Neural crest cell (in vitro differentiated cells): Measurements from ENCODE around the gene COG4. TPM values are rescaled to one million over a fixed set of nuclear protein-coding genes. Genes with fewer than 3 reads are reported as not detected.

Source experiments
- DNase-seq: peaks from one replicate; pipeline ENCODE4 v3.0.0; 2021; ENCODE audit warnings: low read depth, mixed read lengths, low spot score
- H3K27ac Mint-ChIP-seq: one replicate; pipeline ENCODE4 v1.8.0; 2021; ENCODE audit warnings: mild to moderate bottlenecking, mixed read lengths; ENCODE audit not compliant: unreplicated experiment
- H3K27me3 Mint-ChIP-seq: 2 replicates; pipeline ENCODE4 v1.8.0; 2021; ENCODE audit warnings: low read depth, mild to moderate bottlenecking, mixed read lengths
- H3K36me3 Mint-ChIP-seq: 2 replicates; pipeline ENCODE4 v1.8.0; 2021; ENCODE audit warnings: low read depth, mild to moderate bottlenecking, mixed read lengths
- H3K4me1 Mint-ChIP-seq: 2 replicates; pipeline ENCODE4 v1.8.0; 2021; ENCODE audit warnings: mixed read lengths
- H3K4me3 Mint-ChIP-seq: one replicate; pipeline ENCODE4 v1.8.0; 2021; ENCODE audit warnings: mild to moderate bottlenecking, mixed read lengths
- H3K9me3 Mint-ChIP-seq: 2 replicates; pipeline ENCODE4 v1.8.0; 2021; ENCODE audit warnings: mixed read lengths
- total RNA-seq: library from RNA; stranded (reverse); gene quantifications from 2 replicates; pipeline ENCODE4 v1.2.1, GENCODE V29; 2021
- TF ChIP-seq, protein P1 (sequence below): fragments of 200-600 bp; sonication (generic); conservative IDR thresholded peaks from 2 replicates; pipeline ENCODE4 v1.5.0; 2021; ENCODE audit warnings: antibody characterized with exemption, mild to moderate bottlenecking

Gene COG4
- total RNA-seq, 1 donor from 2014 or later, result 82.7 TPM

DNA sequence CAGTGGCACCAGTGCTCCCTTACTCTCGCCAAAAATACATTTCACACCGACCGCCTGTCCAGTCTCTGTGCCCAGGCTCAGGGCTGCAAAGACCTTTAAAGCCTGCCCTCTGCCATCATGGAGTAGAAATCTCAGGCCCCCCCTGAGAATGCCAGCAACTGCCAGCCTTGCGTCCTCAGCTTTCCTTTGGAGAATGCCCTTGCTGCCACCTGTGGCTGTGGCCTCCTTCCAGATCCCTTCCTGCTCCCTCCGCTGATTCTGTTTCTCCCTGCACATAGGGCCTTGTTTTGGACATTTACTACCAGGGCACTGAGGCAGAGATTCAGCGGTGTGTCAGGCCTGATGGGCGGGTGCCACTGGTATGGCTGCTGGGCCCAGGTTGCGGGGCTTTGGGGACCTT is 55.7 kb downstream of the COG4 start:
- H3K27me3 Mint-ChIP-seq, result no peaks in the 10 kb centered on the region
- no peaks in the 10 kb centered on the region for H3K36me3 Mint-ChIP-seq
- H3K4me1 Mint-ChIP-seq, result no peaks in the 10 kb centered on the region
- TF ChIP-seq, protein P1, sequence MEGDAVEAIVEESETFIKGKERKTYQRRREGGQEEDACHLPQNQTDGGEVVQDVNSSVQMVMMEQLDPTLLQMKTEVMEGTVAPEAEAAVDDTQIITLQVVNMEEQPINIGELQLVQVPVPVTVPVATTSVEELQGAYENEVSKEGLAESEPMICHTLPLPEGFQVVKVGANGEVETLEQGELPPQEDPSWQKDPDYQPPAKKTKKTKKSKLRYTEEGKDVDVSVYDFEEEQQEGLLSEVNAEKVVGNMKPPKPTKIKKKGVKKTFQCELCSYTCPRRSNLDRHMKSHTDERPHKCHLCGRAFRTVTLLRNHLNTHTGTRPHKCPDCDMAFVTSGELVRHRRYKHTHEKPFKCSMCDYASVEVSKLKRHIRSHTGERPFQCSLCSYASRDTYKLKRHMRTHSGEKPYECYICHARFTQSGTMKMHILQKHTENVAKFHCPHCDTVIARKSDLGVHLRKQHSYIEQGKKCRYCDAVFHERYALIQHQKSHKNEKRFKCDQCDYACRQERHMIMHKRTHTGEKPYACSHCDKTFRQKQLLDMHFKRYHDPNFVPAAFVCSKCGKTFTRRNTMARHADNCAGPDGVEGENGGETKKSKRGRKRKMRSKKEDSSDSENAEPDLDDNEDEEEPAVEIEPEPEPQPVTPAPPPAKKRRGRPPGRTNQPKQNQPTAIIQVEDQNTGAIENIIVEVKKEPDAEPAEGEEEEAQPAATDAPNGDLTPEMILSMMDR, result no peak
- no peak overlapping the region for H3K27ac Mint-ChIP-seq
- H3K9me3 Mint-ChIP-seq, result no peaks in the 10 kb centered on the region
- no peak for DNase-seq
- no peak overlapping the region for H3K4me3 Mint-ChIP-seq

DNA sequence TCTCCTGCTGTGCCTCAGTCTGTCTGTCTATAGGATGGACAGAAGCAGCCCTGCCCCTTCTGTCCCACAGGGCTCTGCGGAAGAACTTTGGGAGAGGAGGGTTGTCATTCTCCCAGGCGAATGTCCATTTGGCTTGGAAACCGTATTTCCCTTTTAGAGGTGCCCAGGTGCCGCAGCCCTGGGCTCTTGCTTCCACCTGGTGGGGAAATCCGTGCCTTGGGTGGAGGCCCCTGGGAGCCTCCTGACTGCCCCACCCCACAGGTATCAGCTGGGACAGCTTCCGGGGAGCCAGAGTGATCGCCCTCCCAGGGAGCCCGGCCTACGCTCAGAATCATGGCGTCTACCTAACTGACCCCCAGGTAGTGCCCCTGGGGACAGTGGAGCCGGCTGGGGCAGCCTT is 56.2 kb downstream of the COG4 start:
- Mint-ChIP-seq H3K36me3 (no peaks in the 10 kb centered on the region), H3K27me3 (no peaks in the 10 kb centered on the region), H3K9me3 (no peaks in the 10 kb centered on the region), H3K27ac (no peak overlapping the region), H3K4me1 (no peaks in the 10 kb centered on the region), H3K4me3 (no peak overlapping the region)
- TF ChIP-seq, protein P1, result no peak
- DNase-seq, result no peak

DNA sequence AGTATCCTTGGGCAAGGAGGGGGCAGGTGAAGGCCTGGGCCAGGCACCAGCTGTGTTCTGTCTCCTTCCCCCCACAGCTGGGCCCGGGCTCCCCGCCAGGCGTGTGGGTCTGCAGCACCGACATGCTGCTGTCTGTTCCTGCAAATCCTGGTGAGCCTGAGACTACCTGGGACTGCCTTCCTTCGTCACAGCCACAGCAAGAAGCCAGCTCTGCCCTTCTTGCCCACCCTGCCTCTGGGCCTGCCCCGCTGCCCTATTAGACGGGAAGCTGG is 56.6 kb downstream of the COG4 start:
- Mint-ChIP-seq H3K4me1 (no peaks in the 10 kb centered on the region), H3K27me3 (no peaks in the 10 kb centered on the region), H3K36me3 (no peaks in the 10 kb centered on the region), H3K27ac (no peak overlapping the region), H3K4me3 (no peak overlapping the region), H3K9me3 (no peaks in the 10 kb centered on the region)
- TF ChIP-seq, protein P1, result no peak
- no peak for DNase-seq

DNA sequence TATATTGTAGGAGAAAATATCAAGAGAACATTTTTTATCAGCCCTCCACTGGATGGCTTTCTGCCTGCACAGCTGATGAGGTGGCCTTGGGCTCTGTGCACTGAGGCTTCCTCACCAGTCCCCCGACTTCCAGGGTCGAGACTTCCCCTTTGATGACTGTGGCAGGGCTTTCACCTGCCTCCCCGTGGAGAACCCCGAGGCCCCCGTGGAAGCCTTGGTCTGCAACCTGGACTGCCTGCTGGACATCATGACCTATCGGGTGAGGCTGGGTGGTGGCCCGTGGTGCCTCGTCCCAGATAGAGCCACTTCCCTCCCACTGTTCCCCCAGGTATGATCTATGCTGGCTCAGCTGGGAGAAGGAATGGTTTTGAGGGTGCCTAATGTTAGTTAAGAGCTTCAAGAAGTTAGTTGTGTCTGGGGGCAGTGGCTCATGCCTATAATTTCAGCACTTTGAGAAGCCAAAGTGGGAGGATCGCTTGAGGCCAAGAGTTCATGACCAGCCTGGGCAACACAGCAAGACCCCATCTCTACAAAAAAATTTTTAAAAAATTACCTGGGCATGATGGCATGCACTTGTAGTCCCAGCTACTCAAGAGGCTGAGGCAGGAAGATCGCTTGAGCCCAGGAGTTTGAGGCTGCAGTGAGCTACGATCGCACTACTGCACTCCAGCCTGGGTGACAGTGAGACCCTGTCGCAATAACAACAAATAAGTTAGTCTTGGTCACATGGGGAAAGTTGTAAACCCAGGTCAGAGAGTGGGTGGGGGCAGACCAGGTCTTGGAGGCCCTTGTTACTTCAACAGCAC is 57.2 kb downstream of the COG4 start:
- Mint-ChIP-seq H3K27me3 (no peaks in the 10 kb centered on the region), H3K27ac (no peak overlapping the region), H3K36me3 (no peaks in the 10 kb centered on the region), H3K4me1 (no peaks in the 10 kb centered on the region), H3K4me3 (no peak overlapping the region), H3K9me3 (no peaks in the 10 kb centered on the region)
- no peak for DNase-seq
- TF ChIP-seq, protein P1, result no peak

DNA sequence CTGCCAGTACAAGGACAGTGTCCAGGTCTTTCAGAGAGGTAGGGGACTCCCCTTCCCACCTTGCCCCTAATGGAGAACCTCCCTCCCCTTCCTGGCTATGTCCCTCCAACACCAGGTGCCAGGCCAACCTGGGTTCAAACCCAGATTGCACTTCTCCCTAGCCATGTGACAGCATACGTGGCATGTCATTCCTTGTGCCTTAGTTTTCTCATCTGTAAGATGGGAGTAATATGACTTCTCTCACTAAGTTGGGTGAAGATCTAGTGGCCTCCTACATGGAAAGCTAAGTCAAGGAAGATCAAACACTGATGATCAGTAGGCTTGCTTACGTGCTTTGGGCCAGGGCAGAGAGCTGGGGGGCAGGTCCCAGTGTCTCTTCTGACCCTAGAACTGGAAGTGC is 60.1 kb downstream of the COG4 start:
- no peaks in the 10 kb centered on the region for H3K27me3 Mint-ChIP-seq

More for the DNA sequence above, 60.1 kb downstream of the COG4 start:
- no peaks in the 10 kb centered on the region for H3K36me3 Mint-ChIP-seq
- no peaks in the 10 kb centered on the region for H3K4me1 Mint-ChIP-seq
- H3K27ac Mint-ChIP-seq, result no peak overlapping the region
- no peaks in the 10 kb centered on the region for H3K9me3 Mint-ChIP-seq
- TF ChIP-seq, protein P1, result no peak
- H3K4me3 Mint-ChIP-seq, result no peak overlapping the region
- no peak for DNase-seq
